Measurements from ENCODE around the gene ZNF234. TPM values are rescaled to one million over a fixed set of nuclear protein-coding genes. Genes with fewer than 3 reads are reported as not detected.
"Not testable (repeated sequence)": the region's sequence is repeated elsewhere in the genome, so short reads cannot be mapped to it uniquely, and the experiment has no call there.

ZNF234 gene
- total and polyA plus RNA-seq, 2 donors, result 4.3 to 20.7 TPM

- WGBS, result 93% methylated on average over 31 of the region's 31 CpGs
- DNase-seq (ENCODE audit: extremely low spot score); H3K4me3 ChIP-seq (ENCODE audit: low read depth, low read length): not testable (repeated sequence)
Measured at GRCh38 chr19:44203877-44204276, 62.5 kb downstream of the ZNF234 start.

GRCh38 chr19:44204772-44205171 lies 63.4 kb downstream of the ZNF234 start:
- no peak overlapping the region for H3K27ac ChIP-seq (ENCODE audit: low read depth)
- H3K4me1 ChIP-seq (ENCODE audit: insufficient read depth), result no peaks in the 10 kb centered on the region
- no peak overlapping the region for H3K4me3 ChIP-seq (ENCODE audit: low read depth, low read length)
- no peak for DNase-seq (ENCODE audit: extremely low spot score)
- H3K36me3 ChIP-seq (ENCODE audit: insufficient read depth), result no peaks in the 10 kb centered on the region
- 81% methylated on average over 2 of the region's 2 CpGs for WGBS

More at GRCh38 chr19:44203877-44204276, 62.5 kb downstream of the ZNF234 start:
- not testable (repeated sequence) for H3K36me3 ChIP-seq (ENCODE audit: insufficient read depth); H3K27ac ChIP-seq (ENCODE audit: low read depth); H3K4me1 ChIP-seq (ENCODE audit: insufficient read depth)

GRCh38 chr19:44207126-44207803 lies 65.9 kb downstream of the ZNF234 start:
- H3K27ac ChIP-seq (ENCODE audit: low read depth), result no peak overlapping the region
- no peaks in the 10 kb centered on the region for H3K36me3 ChIP-seq (ENCODE audit: insufficient read depth)
- no peaks in the 10 kb centered on the region for H3K4me1 ChIP-seq (ENCODE audit: insufficient read depth)
- H3K4me3 ChIP-seq (ENCODE audit: low read depth, low read length), result peak overlapping the region; percentile 69
- WGBS, result 4% methylated on average over 26 of the region's 26 CpGs
- DNase-seq (ENCODE audit: extremely low spot score), result peak; percentile 88

Other genes with a start within 250 kb of the ZNF234 start
- 33.1 TPM for gene ZNF45, start 206.3 kb upstream of the ZNF234 start, total RNA-seq
- 7.3 TPM for gene ZNF45, start 206.3 kb upstream of the ZNF234 start, polyA plus RNA-seq
- gene ZNF221, start 190.3 kb upstream of the ZNF234 start, total RNA-seq, result 14.6 TPM
- 2.0 TPM for gene ZNF221, start 190.3 kb upstream of the ZNF234 start, polyA plus RNA-seq
- 14.1 TPM for gene ZNF155, start 157.4 kb upstream of the ZNF234 start, total RNA-seq
- gene ZNF155, start 157.4 kb upstream of the ZNF234 start, polyA plus RNA-seq, result 5.6 TPM
- gene ZNF230, start 138.6 kb upstream of the ZNF234 start, total RNA-seq, result 9.9 TPM
- 4.0 TPM for gene ZNF230, start 138.6 kb upstream of the ZNF234 start, polyA plus RNA-seq
- gene ZNF222, start 116.2 kb upstream of the ZNF234 start, total RNA-seq, result 9.2 TPM
- 5.3 TPM for gene ZNF222, start 116.2 kb upstream of the ZNF234 start, polyA plus RNA-seq
- gene ZNF223, start 89.5 kb upstream of the ZNF234 start, total RNA-seq, result 11.7 TPM
- gene ZNF223, start 89.5 kb upstream of the ZNF234 start, polyA plus RNA-seq, result 3.6 TPM
- gene ZNF284, start 69.4 kb upstream of the ZNF234 start, total RNA-seq, result 5.7 TPM
- gene ZNF284, start 69.4 kb upstream of the ZNF234 start, polyA plus RNA-seq, result 0.71 TPM
- gene ZNF224, start 47.2 kb upstream of the ZNF234 start, total RNA-seq, result 65.7 TPM
- 12.3 TPM for gene ZNF224, start 47.2 kb upstream of the ZNF234 start, polyA plus RNA-seq
- 13.5 TPM for gene ZNF225, start 28.2 kb upstream of the ZNF234 start, total RNA-seq
- gene ZNF225, start 28.2 kb upstream of the ZNF234 start, polyA plus RNA-seq, result 2.6 TPM
- gene ZNF226, start 23.5 kb downstream of the ZNF234 start, total RNA-seq, result 41.1 TPM
- gene ZNF226, start 23.5 kb downstream of the ZNF234 start, polyA plus RNA-seq, result 18.7 TPM
- gene ZNF227, start 71.0 kb downstream of the ZNF234 start, total RNA-seq, result 34.5 TPM
- gene ZNF227, start 71.0 kb downstream of the ZNF234 start, polyA plus RNA-seq, result 7.4 TPM
- 3.1 TPM for gene ZNF233, start 118.3 kb downstream of the ZNF234 start, total RNA-seq
- 1.4 TPM for gene ZNF233, start 118.3 kb downstream of the ZNF234 start, polyA plus RNA-seq
- gene ZNF235, start 163.5 kb downstream of the ZNF234 start, total RNA-seq, result 20.8 TPM
- gene ZNF235, start 163.5 kb downstream of the ZNF234 start, polyA plus RNA-seq, result 3.2 TPM
- gene ZNF112, start 215.1 kb downstream of the ZNF234 start, total RNA-seq, result 18.7 TPM
- gene ZNF112, start 215.1 kb downstream of the ZNF234 start, polyA plus RNA-seq, result 2.7 TPM

All from urinary bladder (tissue), 4 donors.